Stimulated activated CD8-positive, alpha-beta memory T cell treated with anti-CD3 and anti-CD28 coated beads, Interleukin-4, amount 100 ng/mL, for 48 hours (primary cell): Measurements from ENCODE around the gene MBD4.
"Not testable (repeated sequence)": the region's sequence is repeated elsewhere in the genome, so short reads cannot be mapped to it uniquely, and the experiment has no call there.

Source experiments
- DNase-seq: peaks from one replicate; pipeline ENCODE4 v3.0.0-alpha.2; 2020

The MBD4 gene

DNA sequence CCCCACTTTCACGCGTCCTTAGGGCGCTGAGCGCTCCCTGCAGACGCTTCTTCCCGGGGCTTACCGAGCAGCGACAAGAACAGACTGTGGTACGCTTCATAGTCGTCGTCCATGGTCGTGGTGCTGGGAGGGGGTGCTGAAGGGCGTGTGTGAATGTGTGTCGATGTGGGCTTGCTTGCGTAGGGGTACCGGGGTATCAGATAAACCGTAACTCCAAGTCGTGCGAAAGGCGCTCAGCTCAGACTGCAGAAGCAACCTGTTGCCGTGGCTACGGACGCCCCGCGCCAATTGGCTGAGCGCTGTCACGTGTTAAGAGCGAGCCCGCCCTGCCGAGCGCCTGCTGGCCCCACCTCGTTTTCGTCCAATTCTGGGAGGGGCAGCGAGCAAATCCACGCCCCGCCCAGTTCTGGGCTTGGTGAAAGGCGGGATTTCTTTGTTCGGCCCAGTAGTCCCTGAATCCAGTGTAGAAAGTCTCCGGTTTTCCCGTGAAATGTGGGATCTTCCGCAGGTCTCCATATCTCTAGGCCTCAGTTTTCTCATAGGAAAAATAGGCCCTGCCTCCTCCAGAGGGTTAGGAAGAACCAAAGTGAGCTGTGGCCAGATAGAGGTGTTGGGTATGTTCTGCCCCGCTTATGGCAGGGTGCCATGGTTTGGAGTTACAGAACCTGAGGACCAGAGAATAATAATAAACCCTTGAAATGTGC is 11.2 kb downstream of the MBD4 start, which contains the start of gene EFCAB12:
TSS of gene EFCAB12 (minus strand) at position 261 of the 704 bp plus-strand sequence. CDS start at position 113, 148 bp downstream.
- DNase-seq, result peak; percentile 93

DNA sequence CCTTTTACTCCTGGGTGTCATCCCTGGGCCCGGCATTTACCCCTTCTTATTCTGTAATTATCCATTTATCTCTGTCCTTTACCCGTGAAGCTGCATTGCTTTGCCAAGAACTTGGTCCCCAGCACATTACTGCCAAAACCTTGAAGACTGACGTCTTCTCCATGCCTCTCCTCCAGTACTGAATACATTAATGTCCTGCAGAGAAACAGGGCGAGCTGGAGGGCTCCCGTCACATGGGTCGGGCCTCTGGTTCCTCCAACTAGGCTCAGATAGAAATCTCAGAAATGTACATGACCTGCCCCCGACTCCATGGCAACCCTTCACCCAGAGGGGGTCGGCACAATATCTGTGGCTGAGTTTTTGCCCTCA is 11.8 kb downstream of the MBD4 start:
- no peak for DNase-seq

DNA sequence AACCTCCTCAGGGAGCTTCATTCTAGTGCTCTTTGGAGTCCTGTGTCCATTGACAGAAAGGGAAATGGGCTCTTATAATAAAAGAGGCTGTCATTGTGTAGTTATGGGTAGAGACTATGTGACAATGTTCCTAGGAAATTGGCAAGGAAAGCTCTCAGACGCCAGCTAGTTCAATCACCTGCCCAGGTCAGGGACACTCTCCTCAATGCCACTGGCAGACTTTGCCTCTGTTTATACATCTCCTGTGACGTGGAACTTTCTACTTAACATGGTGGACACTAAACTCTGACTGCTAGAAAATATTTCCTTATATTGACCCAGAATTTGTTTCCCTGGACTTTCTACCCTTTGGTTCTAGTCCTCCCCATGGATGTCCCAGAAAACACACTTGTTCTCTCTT is 14.1 kb downstream of the MBD4 start:
- no peak for DNase-seq

DNA sequence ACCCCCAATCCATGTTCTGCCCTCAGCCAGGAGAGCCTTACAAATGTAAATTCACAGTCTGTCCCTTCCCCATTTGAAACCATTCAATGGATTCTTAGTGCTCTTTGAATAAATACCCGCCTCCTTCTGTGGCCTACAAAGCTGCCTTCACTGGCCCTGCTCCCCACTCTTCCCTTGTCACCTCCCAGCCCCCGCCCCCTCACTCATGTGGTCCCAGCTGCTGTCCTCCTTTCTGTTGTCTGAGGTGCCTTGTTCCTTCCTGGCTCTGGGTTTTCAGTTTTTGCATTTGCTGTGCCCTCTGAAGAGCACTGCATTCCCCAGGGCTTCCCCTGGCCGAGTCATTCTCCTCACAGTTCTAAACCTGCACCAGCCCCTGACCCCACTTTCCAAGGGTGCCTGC is 14.5 kb downstream of the MBD4 start:
- DNase-seq, result no peak

DNA sequence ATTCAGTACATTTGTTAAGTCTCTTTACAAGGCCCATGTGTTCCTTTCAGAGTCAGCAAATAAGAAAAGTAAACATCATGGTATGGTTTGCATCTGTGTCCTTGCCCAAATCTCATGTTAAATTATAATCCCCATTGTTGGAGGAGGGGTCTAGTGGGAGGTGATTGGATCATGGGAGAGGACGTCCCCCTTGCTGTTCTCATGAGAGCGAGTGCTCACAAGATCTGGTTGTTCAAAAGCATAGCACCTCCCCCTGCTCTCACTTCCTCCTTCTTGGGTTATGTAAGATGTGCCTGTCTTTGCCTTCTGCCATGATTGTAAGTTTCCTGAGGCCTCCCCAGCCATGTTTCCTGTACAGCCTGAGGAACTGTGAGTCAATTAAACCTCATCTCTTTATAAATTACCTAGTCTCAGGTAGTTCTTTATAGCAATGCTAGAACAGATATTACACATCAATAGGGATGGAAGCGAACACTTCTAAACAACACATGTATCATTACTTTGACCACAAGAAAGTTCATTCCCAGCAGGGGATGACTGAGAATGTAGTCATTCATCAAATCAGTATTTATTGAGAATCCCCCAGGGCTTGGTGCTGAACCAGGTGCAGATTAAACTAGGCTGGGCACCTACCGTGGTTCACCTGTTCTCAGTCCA is 15.4 kb downstream of the MBD4 start:
- DNase-seq, result no peak

DNA sequence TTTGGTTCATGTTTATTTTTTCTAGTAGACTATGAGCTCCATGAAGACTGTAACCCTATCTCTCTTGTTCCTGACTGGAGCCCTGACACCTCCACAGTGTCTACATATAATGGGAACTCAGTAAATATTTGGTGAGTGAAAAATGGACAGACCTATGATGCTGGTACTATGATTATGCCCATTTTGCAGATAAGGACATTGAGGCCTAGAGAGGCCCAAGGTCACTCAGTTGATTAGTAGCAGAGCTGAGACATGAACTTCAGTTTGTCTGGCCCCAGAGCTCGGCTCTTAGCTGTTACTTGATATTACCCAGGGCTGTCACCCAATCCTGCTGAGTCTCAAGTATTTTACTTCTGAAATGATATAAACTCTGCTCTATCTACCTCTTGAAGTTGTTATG is 16.9 kb downstream of the MBD4 start:
- no peak for DNase-seq

DNA sequence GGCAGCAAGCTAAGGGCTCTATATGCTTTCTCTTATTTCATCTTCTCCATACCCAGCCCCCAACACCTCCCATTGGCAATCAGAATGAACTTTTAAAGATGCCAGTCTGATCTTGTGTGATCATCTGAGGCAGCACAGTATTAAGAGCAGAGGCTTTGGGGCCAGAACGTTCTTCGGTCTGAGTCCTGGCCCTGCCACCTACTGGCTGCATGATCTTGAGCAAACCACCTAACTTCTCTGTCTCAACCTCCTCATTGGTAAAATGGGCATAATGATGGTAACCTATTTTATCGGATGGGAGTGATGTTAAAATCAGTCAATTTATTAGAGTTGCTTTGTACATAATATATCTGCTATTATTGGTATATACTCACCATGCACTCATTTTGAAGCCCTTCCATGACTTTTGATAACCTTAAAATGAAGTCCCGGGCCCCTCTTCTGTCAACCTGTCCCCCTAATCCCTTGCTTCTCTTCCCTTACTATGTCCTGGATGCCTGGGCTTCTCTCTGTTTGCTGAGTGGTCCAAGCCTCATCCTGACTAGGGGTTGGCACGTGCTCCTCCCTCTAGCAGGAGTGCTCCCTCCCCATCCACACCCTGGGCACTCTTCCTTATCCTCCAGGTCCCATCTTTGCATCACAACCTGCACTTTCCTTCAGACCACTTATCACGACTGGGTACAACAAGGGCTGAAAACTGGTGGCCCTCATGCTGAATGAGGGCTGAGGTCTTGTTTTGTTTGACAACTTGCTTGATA is 17.6 kb downstream of the MBD4 start:
- DNase-seq, result no peak

DNA sequence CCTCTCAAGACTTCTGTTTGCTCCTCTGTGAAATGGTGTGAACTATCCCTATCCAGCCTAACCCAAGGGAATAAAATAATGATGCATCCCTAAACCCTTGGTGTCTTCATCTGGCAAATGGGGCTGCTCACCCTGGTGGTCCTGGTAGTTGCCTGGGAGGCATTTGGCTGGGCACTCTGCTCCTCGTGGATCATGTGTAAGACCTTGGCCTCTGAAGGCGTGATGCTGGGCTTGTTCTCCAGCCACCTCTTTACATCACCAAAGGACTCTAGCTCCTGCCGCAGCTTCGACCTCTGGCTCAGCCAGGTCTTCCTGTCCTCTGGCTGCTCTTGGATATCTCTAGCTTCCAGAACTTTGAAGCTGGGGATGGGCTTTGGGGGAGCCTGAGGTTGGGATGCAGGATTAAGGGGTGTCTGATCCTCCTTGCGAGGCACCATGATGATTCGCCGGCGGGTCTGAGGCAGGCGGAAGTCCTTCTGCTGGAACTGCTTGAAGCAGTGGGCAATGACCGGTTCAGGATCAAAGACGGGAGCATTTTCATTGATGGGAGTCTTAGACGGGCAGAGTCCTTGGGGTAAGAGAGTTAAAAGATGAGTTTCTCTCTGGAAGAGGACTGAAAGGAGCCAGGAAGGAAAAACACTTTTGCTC is 18.4 kb downstream of the MBD4 start:
- DNase-seq, result no peak

DNA sequence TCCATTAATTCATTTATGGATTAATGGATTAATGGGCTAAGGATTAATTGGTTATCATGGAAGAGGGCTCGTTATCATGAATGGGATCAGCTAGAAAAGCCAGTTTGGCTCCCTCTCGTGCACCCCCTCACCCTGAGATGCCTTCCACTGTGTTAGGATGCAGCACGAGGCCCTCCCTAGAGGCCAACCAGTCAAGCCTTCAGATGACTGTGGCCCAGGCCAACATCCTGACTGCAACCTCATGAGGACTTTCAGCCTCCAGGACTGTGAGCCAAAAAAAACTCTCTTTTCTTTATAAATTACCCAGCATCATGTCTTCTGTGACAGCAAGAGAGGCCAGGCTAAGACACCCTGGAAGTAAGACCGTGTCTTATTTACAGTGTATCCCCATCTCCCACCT is 20.3 kb downstream of the MBD4 start:
- no peak for DNase-seq

DNA sequence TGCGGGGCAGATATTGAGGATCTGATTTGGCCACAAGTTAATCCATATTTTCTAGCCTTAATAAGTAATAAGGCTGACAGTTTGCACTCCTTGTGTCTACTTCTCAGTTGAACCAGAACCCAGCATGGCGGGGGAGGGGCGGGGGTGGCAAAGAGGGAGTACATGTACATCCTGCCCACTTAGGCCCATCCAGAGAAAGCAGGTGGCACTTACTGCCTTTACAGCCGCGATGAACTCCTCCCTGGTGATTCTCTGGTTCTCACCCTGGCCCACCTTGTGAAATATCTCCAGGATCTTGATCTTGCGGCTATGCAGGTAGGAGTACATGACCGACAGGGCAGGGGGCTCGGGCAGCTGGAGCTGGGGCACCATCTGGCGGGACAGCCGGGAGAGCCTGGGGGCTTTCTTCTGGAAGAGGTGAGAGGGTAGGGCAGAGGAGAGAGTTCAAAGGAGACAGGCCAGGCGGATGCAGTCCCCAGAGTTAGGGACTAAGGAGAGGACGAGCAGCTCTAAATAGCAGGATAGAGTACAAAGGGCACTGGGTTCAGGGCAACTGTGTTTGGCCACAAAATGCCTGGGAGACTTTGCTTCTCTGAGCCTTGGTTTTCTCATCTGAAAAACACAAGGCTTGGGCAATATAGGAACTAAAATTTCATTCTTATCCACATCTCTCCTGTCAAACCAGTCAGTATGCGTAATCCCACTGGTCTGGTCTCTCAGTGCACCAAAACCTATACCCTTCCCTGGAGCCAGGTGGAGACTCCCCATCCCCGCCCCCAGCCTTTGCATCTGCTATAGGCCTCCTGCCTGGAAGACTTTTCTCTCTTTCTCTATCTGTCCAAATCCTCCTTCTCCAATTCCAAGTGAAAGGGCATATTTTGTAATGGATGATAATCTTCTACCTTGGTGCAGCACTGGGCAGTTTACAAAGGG is 21.4 kb downstream of the MBD4 start:
- no peak for DNase-seq

DNA sequence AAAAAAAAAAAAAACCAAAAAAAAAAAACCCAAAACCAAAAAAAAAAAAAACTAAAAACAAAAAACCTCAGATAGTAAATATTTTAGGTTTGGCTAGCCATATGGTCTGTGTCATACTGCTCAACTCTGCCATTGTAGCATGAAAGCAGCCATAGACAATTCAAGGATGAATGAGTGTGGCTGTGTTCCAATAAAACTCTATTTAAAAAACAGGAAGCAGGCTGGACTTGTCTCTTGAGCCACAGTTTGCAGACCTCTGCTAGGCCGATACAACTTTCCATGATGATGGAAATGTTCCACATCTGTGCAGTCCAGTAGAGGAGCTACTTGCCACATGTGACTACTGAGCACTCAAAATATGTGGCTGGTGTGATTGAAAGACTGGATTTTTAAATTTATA is 22.4 kb downstream of the MBD4 start:
- no peak for DNase-seq

DNA sequence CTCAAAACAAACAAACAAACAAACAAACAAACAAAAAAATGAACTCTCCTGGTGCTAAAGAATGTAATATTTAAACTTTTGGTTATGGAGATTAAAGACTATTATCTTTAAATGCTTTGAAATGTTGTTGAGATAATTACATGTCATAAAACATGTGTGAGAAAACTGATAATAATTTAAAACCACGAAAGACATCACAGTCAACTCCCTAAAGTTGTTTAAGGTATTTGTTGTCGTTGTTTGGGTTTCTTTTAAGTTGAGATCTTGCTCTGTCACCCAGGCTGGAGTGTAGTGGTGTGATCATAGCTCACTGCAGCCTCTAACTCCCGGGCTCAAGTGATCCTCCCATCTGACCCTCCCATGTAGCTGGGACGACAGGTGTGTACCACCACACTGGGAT is 23.3 kb downstream of the MBD4 start:
- no peak for DNase-seq

DNA sequence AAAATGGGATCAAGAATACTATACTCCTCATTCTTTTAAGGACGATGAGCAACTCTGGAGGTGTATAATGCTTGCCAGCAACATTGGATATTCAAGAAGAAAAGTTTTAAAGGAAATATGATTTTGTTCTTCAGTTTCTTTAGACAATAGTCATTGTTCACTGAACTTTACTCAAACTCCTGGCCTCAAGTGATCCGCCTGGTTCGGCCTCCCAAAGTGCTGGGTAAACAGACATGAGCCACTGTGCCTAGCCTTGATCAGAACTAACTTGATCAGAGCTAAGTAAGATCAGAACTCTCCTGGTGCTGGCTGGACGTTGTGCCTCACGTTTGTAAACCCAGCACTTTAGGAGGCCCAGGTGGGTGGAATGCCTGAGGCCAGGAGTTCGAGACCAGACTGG is 23.9 kb downstream of the MBD4 start:
- no peak for DNase-seq

DNA sequence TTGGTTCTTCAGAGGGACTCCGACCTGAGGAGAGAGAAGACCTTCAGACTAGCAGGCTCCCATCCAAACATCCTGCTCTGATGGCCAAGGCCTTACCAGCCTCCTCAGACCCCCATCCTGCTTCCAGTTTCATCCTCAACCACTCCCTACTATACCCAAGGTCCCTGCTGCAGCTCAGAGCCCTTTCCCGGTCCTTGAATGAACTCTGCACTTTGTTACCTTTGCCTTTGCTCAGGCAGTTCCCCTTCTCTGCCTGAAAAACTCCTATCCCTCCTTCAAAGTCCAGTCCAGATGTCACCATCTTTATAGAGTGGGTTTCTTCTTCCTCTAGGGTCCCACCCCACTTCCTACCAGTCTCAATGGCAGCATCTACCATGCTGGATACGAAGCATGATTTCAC is 24.4 kb downstream of the MBD4 start:
- no peak for DNase-seq

DNA sequence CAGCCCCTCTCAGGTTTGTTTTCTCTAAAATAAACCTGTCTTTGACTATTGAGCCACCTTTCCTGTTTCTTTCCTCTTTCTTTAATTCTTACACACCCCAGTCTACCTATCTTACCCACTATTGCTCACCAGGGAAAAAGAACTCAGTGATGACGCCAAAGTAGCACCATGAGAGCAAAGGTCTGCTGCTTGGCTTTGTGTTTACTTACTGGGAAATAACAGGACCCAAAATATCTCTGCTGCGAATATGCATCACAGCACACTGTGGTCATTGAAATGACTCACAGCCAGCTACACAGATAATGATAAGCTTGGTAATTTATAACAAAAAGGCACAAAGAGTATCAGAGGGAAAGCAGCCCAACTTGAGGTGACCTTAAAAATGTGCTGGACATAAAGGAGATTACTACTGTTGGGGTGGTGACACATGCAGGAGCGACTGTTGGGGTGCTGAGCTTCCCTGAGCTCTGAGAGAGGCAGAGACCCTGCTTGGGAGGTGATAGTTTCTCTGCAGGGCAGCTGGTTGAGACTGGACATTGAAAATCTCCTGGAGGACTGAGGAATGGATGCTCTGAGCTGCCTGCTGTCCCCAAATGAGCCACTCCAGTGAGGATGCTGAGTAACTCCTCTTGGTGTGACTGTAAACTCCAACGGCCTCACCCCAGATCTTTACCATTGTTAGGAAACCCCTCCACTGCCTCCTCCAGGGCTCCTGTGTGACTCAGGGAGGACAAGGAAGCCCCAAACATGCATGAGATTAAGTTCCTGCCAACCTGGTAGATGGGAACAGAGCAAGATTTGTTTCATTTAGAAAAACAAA is 25.9 kb downstream of the MBD4 start:
- no peak for DNase-seq

DNA sequence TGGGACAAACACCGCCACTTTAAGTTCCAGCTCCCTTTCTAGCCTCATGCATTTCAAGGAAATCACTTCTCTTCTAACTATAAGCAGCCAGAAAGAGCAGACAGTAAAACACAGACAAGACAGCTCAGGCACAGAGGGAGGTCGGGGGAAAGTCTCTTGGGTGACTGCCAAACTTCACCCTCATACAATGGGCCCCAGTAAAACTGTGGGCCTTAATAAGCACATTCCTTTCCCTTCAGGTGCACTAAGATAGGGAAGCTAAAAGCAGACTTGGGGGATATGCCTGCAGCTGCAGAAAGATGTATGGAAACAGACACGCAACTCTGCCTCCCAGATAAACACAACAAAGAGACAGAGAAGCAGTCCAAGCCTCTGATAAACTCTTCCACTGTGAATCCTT is 26.5 kb downstream of the MBD4 start:
- not testable (repeated sequence) for DNase-seq

DNA sequence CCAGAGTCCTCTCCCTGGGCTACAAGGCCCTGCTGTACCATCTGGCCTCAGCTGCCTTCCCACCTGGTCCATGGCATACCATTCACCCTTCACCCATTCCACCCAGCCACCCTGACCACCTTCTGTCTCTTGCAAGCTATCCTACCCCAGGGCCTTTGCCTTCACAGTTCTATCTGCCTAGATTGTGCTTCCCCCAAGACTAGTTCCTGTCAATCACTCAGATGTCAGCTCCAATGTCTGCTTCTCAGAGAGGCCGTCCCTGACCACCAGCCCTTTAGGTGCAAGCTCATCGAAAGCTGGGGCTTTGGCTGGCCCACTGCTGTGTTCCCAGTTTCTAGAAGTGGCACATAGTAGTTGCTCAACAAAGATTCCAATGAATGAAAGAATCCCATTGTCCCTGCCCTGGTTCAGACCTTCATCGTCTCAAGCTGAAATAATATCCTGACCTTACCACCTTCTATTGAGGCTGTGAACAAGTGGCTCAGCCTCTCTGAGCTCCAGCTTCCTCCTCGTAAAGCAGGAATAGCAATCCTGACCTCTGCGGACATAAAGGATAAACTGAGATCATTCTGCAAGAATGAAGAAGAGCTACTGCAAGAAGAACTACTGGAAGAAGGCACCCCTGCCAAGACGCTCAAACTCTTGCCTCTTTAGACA is 27.1 kb downstream of the MBD4 start:
- no peak for DNase-seq

DNA sequence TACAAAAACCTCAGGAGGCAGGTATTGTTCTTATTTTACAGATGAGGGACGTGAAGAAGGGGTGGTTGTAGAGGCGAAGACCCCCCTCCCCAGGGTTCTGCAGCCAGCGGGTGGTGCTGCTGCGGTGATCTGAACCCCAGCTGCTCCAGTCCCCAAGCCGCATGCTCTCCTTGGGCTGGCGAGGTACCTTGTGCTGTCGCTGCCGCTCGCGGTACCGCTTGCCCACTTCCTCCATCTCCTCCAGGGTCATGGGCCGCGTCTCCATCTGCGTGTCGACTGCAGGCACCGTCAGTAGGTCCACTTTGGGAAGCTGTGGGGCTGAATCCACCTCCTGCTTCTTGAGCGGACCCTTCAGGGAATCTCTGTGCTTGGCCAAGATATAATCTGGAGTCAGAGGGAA is 28.8 kb downstream of the MBD4 start:
- DNase-seq, result no peak

DNA sequence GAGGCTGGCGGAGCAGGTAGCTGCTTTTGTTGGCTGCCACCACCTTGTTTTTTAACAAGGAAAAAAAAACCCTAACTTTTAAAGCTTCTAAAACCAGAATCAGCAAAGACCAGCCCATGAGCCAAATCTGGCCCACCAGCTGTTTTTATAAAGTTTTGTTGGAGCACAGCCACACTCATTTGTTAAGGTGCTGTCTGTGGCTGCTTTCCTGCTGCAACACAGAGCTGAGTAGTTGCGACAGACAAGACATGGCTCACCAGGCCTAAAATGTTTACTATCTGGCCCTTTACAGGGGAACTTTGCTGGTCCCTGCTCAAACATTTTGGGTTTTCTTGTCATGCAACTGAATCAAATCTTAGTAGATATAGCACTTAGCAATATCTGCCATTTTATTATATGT is 30.2 kb downstream of the MBD4 start:
- no peak for DNase-seq

DNA sequence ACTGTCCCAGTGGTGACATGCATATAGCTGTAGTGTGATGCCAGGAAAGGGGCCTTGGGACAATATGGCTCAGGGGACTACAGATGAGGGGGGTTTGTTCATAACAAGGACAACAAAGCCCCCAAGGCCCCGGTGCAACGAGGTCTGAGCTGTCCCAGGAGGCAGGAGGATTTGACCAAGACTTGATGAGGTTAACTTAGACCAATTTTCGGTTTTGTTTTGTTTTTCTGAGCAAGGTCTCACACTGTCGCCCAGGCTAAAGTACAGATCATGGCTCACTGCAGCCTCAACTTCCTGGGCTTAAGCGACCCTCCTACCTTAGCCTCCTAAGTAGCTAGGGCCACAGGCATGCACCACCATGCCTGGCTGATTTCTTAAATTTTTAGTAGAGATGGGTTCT is 35.1 kb downstream of the MBD4 start:
- DNase-seq, result no peak

DNA sequence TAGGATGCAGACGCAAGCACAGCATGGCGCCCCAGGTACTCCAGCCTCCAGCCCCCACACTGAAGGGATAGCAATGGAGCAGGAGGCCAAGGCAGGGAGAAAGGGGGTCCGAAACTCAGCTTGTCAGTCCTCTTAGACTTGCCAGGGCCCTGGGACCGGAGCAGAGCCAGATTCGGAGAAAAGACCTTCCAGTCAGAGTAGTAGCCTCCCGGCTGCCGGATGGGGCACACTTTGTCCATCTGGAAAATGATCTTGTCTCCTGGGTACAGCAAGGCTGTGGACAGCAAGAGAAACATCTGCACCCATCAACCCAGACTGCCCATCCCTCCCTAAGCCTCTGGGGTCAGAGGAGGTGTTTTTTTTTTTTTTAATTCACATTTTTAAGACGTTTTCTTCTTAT is 35.6 kb downstream of the MBD4 start:
- DNase-seq, result no peak
